Osteocyte (in vitro differentiated cells): ENCODE data around the gene NFYA. TPM values are rescaled to one million over a fixed set of nuclear protein-coding genes. Genes with fewer than 3 reads are reported as not detected.

Experiments
- DNase-seq: peaks from one replicate; pipeline ENCODE4 v3.0.0; 2021; ENCODE audit warnings: mixed read lengths; ENCODE audit not compliant: unreplicated experiment; ENCODE audit errors: extremely low spot score
- H3K27ac Mint-ChIP-seq: one replicate; pipeline ENCODE4 v1.8.0; 2021; ENCODE audit warnings: mild to moderate bottlenecking, mixed read lengths; ENCODE audit not compliant: unreplicated experiment
- H3K27me3 Mint-ChIP-seq: one replicate; pipeline ENCODE4 v1.8.0; 2021; ENCODE audit warnings: mixed read lengths; ENCODE audit not compliant: unreplicated experiment
- H3K36me3 Mint-ChIP-seq: one replicate; pipeline ENCODE4 v1.8.0; 2021; ENCODE audit warnings: mixed read lengths; ENCODE audit not compliant: unreplicated experiment
- H3K4me1 Mint-ChIP-seq: one replicate; pipeline ENCODE4 v1.8.0; 2021; ENCODE audit warnings: mixed read lengths; ENCODE audit not compliant: unreplicated experiment
- H3K4me3 Mint-ChIP-seq: one replicate; pipeline ENCODE4 v1.8.0; 2021; ENCODE audit warnings: mild to moderate bottlenecking, moderate library complexity, mixed read lengths; ENCODE audit not compliant: unreplicated experiment
- H3K9me3 Mint-ChIP-seq: one replicate; pipeline ENCODE4 v1.8.0; 2021; ENCODE audit warnings: mixed read lengths; ENCODE audit not compliant: unreplicated experiment
- long read RNA-seq: library from polyadenylated mRNA; unstranded; transcript quantifications from one replicate; pipeline ENCODE4 v2.0.0, GENCODE V29; 2021
- total RNA-seq: library from RNA; stranded (reverse); gene quantifications from 2 replicates; pipeline ENCODE4 v1.2.1, GENCODE V29; 2021
- TF ChIP-seq, protein P1 (sequence below): fragments of 200-600 bp; sonication (generic); IDR thresholded peaks from 2 replicates; pipeline ENCODE4 v1.5.0; 2021; ENCODE audit warnings: antibody characterized with exemption, mild to moderate bottlenecking, moderate library complexity

NFYA gene
- total RNA-seq = 26.0 and 26.9 TPM in 2 replicates
- long read RNA-seq, transcript NFYA-201 (10 exons, 3,811 nt) = major isoform, 16 of 54 reads
- long read RNA-seq, partial matches to known transcripts = 22 of 54 reads
- long read RNA-seq, other reads (novel, unspliced or antisense) = 14 of 54 reads

GRCh38 chr6:41072836-41073202 is at the start of gene NFYA:
Gene NFYA (plus strand): TSS chr6:41072974. CDS start chr6:41079090, 6,116 bp downstream.
- TF ChIP-seq, protein P1, sequence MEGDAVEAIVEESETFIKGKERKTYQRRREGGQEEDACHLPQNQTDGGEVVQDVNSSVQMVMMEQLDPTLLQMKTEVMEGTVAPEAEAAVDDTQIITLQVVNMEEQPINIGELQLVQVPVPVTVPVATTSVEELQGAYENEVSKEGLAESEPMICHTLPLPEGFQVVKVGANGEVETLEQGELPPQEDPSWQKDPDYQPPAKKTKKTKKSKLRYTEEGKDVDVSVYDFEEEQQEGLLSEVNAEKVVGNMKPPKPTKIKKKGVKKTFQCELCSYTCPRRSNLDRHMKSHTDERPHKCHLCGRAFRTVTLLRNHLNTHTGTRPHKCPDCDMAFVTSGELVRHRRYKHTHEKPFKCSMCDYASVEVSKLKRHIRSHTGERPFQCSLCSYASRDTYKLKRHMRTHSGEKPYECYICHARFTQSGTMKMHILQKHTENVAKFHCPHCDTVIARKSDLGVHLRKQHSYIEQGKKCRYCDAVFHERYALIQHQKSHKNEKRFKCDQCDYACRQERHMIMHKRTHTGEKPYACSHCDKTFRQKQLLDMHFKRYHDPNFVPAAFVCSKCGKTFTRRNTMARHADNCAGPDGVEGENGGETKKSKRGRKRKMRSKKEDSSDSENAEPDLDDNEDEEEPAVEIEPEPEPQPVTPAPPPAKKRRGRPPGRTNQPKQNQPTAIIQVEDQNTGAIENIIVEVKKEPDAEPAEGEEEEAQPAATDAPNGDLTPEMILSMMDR = no peak
- Mint-ChIP-seq H3K27me3 (no peaks in the 10 kb centered on the region), H3K27ac (peak within 1 kb of the TSS; percentile 99), H3K4me3 (peak within 1 kb of the TSS; percentile 94), H3K9me3 (no peaks in the 10 kb centered on the region), H3K4me1 (peaks cover 29% of the 10 kb centered on the region), H3K36me3 (no peaks in the 10 kb centered on the region)
- DNase-seq = no peak

- Mint-ChIP-seq H3K4me3 (no peak overlapping the region), H3K9me3 (no peaks in the 10 kb centered on the region), H3K36me3 (no peaks in the 10 kb centered on the region), H3K27me3 (no peaks in the 10 kb centered on the region), H3K4me1 (peaks cover 33% of the 10 kb centered on the region), H3K27ac (peak overlapping the region; percentile 19)
- TF ChIP-seq, protein P1 = no peak
- no peak for DNase-seq
Observed at GRCh38 chr6:41023114-41023513, 49.7 kb upstream of the NFYA start.

DNA sequence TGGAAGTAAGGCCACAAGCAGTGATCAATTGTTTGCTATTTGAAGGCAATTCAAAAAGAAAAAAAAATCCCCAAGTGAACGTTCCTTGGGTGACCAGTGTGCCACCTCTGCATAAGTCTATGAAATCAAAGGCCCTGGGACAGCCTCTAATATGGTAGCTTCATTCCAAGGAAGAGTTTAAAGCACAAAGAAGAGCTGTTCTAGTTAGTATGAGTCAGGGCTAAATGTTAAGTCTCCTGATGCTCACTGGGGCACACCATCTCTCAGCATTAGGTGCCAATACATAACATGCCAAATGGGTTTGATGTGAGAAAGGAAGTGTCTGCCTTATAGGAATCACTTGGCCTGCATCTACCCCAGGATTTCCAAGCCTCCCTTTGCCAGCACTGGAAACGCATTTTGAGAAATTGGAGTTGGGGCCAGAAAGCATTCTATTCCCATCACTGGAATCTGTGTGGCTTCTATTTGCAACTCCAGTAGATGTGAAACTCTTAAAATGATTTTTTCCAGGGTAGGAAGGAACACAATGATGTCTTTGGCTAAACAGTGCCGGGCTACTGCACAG is 46.7 kb upstream of the NFYA start:
- no peak for DNase-seq
- H3K27ac Mint-ChIP-seq = no peak overlapping the region
- H3K4me3 Mint-ChIP-seq = no peak overlapping the region

GRCh38 chr6:41027241-41027640 is 45.5 kb upstream of the NFYA start:
- H3K4me3 Mint-ChIP-seq = peak overlapping the region; percentile 82
- no peak for DNase-seq
- H3K4me1 Mint-ChIP-seq = peaks cover 35% of the 10 kb centered on the region
- H3K27me3 Mint-ChIP-seq = peaks cover 4% of the 10 kb centered on the region
- no peaks in the 10 kb centered on the region for H3K36me3 Mint-ChIP-seq
- peak overlapping the region; percentile 80 for H3K27ac Mint-ChIP-seq
- H3K9me3 Mint-ChIP-seq = no peaks in the 10 kb centered on the region
- TF ChIP-seq, protein P1 = no peak

More for the DNA sequence above, 46.7 kb upstream of the NFYA start:
- Mint-ChIP-seq H3K4me1 (peaks cover 44% of the 10 kb centered on the region), H3K36me3 (no peaks in the 10 kb centered on the region), H3K9me3 (no peaks in the 10 kb centered on the region), H3K27me3 (peaks cover 1% of the 10 kb centered on the region)
- TF ChIP-seq, protein P1 = no peak

- TF ChIP-seq, protein P1 = peak; percentile 100
- Mint-ChIP-seq H3K4me3 (peak overlapping the region; percentile 82), H3K27ac (peak overlapping the region; percentile 80), H3K9me3 (no peaks in the 10 kb centered on the region), H3K36me3 (no peaks in the 10 kb centered on the region), H3K27me3 (peaks cover 4% of the 10 kb centered on the region), H3K4me1 (peaks cover 29% of the 10 kb centered on the region)
- peak; percentile 96 for DNase-seq
Observed at GRCh38 chr6:41027799-41028560, 44.8 kb upstream of the NFYA start.
